Fibroblast of mammary gland (primary cell): ENCODE measurements around the gene EMC1.
"Not testable (repeated sequence)": the region's sequence is repeated elsewhere in the genome, so short reads cannot be mapped to it uniquely, and the experiment has no call there.

Experiments used
- DNase-seq: peaks from one replicate; pipeline ENCODE4 v3.0.0-alpha.2; 2010; ENCODE audit warnings: low read depth
- H3K4me3 ChIP-seq: 2 replicates; pipeline ENCODE4 v1.5.1; 2011; ENCODE audit warnings: low read depth, mild to moderate bottlenecking, low read length, moderate library complexity; ENCODE audit not compliant: control insufficient read depth
- CTCF ChIP-seq: conservative IDR thresholded peaks from 2 replicates; pipeline ENCODE4 v1.5.1; 2011; ENCODE audit warnings: low read depth, low read length, inconsistent platforms; ENCODE audit not compliant: control insufficient read depth, insufficient read depth

Gene EMC1

GRCh38 chr1:19251305-19252196 lies at the start of gene EMC1, which contains the start of gene MRTO4:
Gene EMC1 (minus strand): TSS chr1:19251524. CDS start chr1:19251509, 15 bp downstream.
Gene MRTO4 (plus strand): TSS chr1:19251805. CDS start chr1:19251836, 31 bp downstream.
- peak; percentile 76 for DNase-seq
- no peak for TF ChIP-seq CTCF
- peak within 1 kb of the TSS; percentile 94 for H3K4me3 ChIP-seq

DNA sequence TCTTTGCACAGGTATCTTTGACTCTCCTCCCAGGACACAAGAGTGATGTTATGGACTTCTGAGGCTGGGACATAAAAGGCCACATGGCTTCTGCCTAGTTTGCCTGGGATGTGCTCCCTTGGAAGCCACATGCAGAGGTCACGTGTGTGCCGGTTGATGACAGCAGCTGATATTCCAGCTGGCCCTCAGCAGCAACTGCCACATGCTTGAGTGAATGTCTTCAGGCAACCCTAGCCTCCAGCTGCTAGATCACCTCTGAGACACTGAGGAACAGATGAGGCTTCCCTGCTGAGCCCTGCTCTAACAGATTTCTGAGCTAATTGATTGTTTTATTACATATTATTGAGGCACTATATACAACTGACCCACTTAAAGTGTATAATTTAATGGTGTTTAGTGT lies 48.9 kb upstream of the EMC1 start:
- no peak for DNase-seq
- no peak overlapping the region for H3K4me3 ChIP-seq
- no peak for TF ChIP-seq CTCF

GRCh38 chr1:19294638-19295037 lies 43.3 kb upstream of the EMC1 start:
- DNase-seq, result no peak
- TF ChIP-seq CTCF, result no peak
- H3K4me3 ChIP-seq, result no peak overlapping the region

DNA sequence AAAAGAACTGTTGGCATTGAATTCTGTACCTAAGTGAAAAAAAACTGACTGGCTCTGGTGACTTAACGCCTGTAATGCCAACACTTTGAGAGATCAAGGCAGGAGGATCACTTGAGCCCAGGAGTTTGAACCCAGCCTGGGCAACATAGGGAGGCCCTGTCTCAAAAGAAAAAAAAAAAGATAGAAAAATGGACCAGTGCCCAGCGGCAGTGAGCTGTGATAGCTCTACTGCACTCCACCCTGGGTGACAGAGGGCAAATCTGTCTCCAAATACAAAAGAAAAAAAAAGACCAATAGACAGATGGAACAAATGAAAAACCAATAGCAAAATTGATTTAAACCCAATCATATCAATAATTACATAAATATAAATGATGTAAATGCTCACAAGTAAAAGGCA lies 37.9 kb upstream of the EMC1 start:
- TF ChIP-seq CTCF, result no peak
- no peak overlapping the region for H3K4me3 ChIP-seq
- no peak for DNase-seq

- peak within 1 kb of the TSS; percentile 37 for H3K4me3 ChIP-seq
- peak; percentile 9 for DNase-seq
Measured at GRCh38 chr1:19288324-19289241, 37.3 kb upstream of the EMC1 start, which contains the start of gene AKR7A3. Gene AKR7A3 (minus strand): TSS chr1:19288770. CDS start chr1:19288709, 61 bp downstream.

DNA sequence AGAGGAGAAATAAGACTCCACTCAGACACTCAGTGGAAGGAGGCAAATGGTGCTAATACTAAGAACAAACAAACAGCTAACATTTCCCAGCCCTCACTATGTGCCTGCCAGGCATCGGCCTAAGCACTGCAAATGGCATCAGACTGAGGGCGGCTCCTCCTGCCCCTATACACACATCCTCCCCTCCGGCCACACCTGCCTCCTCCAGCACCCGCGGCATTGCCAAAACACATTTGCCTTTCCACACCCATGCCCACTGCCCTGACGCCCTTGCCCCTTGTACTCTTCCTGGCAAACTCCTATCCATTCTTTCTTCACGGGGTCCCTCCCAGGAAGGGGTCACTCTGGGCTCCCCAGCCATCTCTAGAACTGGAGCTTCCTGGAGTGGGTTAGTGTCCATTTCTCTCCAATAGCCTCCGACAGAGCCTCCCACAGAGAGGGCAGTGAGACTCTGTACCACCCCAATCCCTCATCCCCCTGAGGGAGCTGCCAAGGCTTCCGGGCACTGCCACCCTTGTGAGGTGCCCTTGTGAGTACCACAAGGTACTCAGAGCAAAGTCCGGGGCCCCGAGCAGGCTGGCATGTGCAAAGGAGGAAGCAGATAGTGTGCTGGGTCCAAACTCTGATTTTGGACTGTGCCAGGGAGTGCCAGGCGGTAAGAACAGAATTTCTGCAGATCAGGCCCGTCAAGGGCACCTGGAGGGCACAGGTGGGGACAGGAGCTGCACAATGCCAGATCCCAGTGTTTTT lies 36.3 kb upstream of the EMC1 start:
- no peak for TF ChIP-seq CTCF
- no peak overlapping the region for H3K4me3 ChIP-seq
- no peak for DNase-seq

GRCh38 chr1:19285807-19286206 lies 34.5 kb upstream of the EMC1 start:
- DNase-seq, H3K4me3 ChIP-seq: not testable (repeated sequence)

DNA sequence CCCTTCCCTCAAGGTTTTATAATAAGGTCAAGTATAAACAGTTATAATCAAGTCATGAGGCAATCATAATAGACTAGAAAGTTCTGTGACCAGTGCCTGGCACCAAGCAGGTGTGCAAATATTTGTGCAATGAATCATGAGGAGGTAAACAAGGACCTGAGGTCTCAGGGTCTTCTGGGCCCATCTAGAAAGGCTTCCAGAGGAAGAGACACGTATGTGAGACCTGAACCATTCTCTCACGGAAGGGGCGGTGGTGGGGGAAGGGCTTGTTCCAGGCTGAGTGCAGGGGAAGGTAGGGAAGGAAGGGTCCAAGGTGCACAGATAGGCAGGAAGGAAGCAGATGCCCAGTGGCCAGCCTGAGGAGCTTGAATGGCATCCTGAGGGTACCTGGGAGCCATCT lies 34.0 kb upstream of the EMC1 start:
- H3K4me3 ChIP-seq, DNase-seq: not testable (repeated sequence)
